Kidney epithelial cell (primary cell): ENCODE results near the gene ERGIC1. TPM values are rescaled to one million over a fixed set of nuclear protein-coding genes. Genes with fewer than 3 reads are reported as not detected.
"Not testable (repeated sequence)": the region's sequence is repeated elsewhere in the genome, so short reads cannot be mapped to it uniquely, and the experiment has no call there.

Source experiments
- DNase-seq: peaks from one replicate; pipeline ENCODE4 v3.0.0-alpha.2; 2010; ENCODE audit warnings: low read depth
- H3K27me3 ChIP-seq: 2 replicates; pipeline ENCODE4 v1.6.0; 2011; ENCODE audit warnings: low read length; ENCODE audit not compliant: control insufficient read depth, insufficient read depth
- H3K36me3 ChIP-seq: 2 replicates; pipeline ENCODE4 v1.5.1; 2011; ENCODE audit warnings: low read length; ENCODE audit not compliant: control insufficient read depth, insufficient read depth
- H3K4me3 ChIP-seq: 2 replicates; pipeline ENCODE4 v1.5.1; 2011; ENCODE audit warnings: low read depth, mild to moderate bottlenecking, control low read depth, low read length
- total RNA-seq: library from RNA; depleted of rRNA; stranded (reverse); fragments of >200 nt; gene quantifications from 2 replicates; pipeline ENCODE4 v1.2.3, GENCODE V29; 2015
- TF ChIP-seq, protein P1 (sequence below): IDR thresholded peaks from 2 replicates; pipeline ENCODE4 v1.5.1; 2011; ENCODE audit warnings: mild to moderate bottlenecking, moderate library complexity, low read length, control low read depth, inconsistent platforms; ENCODE audit not compliant: insufficient read depth, poor library complexity, severe bottlenecking

ERGIC1 gene
- total RNA-seq, 1 donor from 2014 or later: 183 TPM

DNA sequence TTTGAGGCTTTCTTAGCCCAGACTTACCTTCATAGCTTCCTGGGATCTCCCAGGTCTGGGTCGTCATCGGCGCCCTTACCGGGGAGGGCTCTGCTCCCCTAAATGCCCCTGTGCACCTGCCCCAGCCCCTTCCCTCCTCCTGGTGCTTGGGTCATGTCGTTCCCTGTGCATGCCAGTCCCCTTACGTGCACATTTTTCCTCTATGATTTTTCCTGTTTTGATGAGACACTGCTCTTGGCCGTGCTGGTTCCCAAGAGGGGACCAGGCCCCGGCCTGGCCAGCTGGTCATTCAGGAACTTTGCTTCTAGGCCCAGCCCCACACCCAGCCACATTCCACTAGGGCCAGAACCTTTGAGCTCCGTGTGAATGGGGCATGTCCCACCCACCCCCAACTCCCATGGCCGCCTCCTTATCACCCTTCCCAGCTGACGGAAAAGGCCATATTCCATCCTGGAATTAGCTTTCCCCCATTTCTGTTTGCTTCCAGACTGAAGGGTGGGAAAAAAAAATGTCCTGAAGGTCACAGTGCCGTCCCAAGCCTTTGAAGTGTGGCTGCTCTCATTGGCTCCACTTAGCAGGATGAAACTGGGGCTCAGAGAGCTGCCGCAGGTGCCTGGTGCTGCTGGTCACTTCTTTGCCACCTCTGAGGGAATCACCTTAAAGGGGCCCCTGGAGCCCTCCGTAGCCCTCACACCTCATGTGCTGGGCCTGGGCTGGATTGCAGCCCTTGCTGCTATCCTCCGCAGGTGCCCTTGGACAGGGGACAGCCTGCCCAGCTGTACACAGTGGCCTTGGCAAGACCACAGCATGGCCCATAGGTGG is 25.1 kb downstream of the ERGIC1 start:
- H3K27me3 ChIP-seq: no peaks in the 10 kb centered on the region
- DNase-seq: no peak
- TF ChIP-seq, protein P1, sequence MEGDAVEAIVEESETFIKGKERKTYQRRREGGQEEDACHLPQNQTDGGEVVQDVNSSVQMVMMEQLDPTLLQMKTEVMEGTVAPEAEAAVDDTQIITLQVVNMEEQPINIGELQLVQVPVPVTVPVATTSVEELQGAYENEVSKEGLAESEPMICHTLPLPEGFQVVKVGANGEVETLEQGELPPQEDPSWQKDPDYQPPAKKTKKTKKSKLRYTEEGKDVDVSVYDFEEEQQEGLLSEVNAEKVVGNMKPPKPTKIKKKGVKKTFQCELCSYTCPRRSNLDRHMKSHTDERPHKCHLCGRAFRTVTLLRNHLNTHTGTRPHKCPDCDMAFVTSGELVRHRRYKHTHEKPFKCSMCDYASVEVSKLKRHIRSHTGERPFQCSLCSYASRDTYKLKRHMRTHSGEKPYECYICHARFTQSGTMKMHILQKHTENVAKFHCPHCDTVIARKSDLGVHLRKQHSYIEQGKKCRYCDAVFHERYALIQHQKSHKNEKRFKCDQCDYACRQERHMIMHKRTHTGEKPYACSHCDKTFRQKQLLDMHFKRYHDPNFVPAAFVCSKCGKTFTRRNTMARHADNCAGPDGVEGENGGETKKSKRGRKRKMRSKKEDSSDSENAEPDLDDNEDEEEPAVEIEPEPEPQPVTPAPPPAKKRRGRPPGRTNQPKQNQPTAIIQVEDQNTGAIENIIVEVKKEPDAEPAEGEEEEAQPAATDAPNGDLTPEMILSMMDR: no peak
- H3K36me3 ChIP-seq: peaks cover 1% of the 10 kb centered on the region
- no peak overlapping the region for H3K4me3 ChIP-seq

DNA sequence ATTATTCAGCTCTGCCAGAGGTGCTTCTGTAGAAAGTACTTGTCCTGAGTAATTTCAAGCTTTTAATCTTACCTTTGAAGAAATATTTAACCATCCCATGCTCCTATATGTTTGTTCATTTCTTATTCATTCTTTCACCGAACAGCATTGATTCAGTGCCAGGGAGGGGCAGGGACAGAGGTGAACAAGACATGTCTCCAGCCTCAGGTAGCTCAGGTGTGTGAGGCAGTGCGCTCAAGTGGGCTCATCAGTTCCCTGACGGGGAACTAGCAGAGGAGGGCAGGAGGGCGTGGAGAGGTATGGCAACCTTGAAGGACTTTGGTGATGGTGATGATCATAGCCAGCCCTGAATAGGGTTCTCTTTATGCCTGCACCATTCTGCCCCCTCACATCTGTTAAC is 25.9 kb downstream of the ERGIC1 start:
- Histone ChIP-seq H3K4me3 (no peak overlapping the region), H3K36me3 (peaks cover 1% of the 10 kb centered on the region), H3K27me3 (no peaks in the 10 kb centered on the region)
- DNase-seq: no peak
- TF ChIP-seq, protein P1: no peak

DNA sequence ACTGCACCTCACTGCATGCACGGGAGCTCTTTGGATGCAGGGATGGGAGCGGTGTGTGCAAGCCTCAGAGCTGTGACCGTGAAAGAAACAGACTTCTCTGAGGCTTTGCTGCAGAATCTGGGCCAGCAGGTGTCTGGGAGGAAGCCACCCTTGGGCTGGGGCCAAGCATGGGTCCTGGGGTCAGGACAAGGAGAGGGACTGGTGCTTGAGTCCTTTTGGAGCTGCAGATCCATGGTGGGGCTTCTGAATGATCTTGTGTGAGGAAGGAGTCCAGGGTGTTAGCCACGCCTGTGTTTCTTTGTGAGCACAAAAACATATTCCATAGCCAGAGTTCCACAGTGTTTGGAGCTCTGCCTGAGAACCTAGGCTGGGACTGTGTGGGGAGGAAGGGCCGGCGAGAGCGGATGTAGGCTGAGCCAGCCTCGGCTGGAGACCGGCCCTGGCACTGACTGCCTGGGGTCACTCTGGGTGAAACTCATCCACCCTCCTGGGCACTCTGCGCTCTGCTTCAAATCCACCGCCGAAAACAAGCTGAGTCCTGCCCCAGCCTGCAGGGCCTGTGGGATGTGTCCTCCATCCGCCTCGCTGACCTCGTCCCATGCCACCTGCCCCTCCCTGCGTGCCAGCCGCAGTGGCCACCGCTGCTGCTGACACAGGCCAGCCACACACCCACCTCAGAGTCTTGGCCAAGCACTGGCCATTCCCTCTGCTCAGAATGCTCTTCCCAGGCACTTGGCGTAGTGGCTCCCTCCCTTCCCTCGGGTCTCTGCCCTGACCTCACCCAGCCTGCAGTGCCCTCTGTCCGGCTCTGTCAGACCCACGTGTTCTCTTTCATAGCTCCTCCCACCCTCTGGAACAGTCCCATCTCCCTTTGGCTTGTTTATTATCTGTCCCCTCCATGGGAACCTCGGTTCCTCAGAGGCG is 26.7 kb downstream of the ERGIC1 start:
- TF ChIP-seq, protein P1: no peak
- no peak overlapping the region for H3K4me3 ChIP-seq
- H3K36me3 ChIP-seq: peaks cover 1% of the 10 kb centered on the region
- no peaks in the 10 kb centered on the region for H3K27me3 ChIP-seq
- DNase-seq: no peak

DNA sequence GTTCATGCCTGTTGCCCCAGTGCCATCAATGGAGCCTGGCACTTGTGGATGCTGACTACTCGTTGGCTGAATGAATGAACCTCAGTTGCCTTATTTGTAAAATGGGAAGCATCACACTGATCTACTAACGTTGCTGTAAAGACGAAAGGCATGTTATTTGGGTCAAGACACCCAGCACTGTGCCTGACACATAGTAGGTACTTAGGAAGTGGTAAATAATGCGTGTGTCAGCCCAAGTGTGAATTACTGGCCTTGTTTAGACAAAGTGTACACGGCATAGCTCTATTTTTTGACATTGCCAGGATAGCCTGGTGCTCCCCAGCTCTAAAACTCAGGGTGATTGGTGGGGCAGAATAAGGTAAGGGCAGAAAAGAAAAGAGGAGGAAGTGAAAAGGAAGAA is 27.4 kb downstream of the ERGIC1 start:
- H3K27me3 ChIP-seq: no peaks in the 10 kb centered on the region
- no peak overlapping the region for H3K4me3 ChIP-seq
- TF ChIP-seq, protein P1: no peak
- no peak for DNase-seq
- H3K36me3 ChIP-seq: peaks cover 1% of the 10 kb centered on the region

DNA sequence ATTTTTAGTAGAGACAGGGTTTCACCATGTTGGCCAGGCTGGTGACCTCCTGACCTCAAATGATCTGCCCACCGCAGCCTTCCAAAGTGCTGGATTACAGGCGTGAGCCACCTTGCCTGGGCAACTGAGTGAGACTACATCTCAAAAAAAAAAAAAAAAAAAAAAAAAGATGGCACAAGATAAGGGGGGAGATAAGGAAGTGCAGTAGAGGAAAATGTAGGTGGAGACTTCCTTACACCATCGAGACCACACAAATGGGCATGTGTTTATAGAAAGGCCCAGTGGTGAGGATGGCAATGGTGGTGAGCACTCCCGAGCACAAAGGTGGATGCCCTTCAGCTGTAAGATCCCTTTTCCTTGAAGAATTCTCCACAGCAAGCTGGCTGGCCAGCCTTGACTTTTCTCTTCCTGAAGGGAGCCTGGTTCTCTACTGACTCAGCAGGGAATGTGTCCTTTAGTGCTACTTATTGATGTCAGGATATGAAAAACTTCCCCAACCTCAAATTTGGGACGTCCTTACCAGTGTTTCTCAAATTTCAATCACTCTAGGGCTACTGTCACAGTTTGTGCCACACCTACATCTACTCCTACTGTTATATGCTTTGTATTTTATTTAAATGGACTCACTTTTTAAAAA is 28.2 kb downstream of the ERGIC1 start:
- H3K36me3 ChIP-seq: peaks cover 1% of the 10 kb centered on the region
- DNase-seq: no peak
- TF ChIP-seq, protein P1: no peak

DNA sequence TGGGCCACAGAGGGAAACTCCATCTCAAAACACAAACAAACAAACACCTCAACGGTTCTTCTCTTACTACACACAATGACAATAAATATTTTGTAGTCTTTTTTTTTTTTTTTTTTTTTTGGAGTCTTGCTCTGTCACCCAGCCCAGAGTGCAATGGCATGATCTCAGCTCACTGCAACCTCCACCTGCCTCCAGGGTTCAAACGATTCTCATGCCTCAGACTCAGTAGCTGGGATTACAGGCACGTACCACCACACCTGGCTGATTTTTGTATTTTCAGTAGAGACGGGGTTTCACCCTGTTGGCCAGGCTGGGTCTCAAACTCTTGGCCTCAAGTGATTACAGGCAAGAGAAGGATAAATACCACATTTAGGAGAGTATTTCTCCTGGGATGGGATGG is 30.1 kb downstream of the ERGIC1 start:
- H3K27me3 ChIP-seq, H3K36me3 ChIP-seq, DNase-seq, H3K4me3 ChIP-seq: not testable (repeated sequence)

More for the DNA sequence above, 28.2 kb downstream of the ERGIC1 start:
- no peaks in the 10 kb centered on the region for H3K27me3 ChIP-seq
- no peak overlapping the region for H3K4me3 ChIP-seq
